K562 (cell line): Measurements from ENCODE around the gene FBXO36. TPM values are rescaled to one million over a fixed set of nuclear protein-coding genes. Genes with fewer than 3 reads are reported as not detected.
A peak's percentile ranks its signal among the peaks of the same experiment; 100 is the strongest.

Experiments used
- CSDE1 ChIP-seq, 2 experiments: fragments of 450-650 bp; IDR thresholded peaks; 2 replicates each; pipeline ENCODE4 v1.6.1; 2016; ENCODE audit warnings: mild to moderate bottlenecking in 1 of 2
- GATA2 ChIP-seq: sonication (generic); formaldehyde crosslinking; IDR thresholded peaks from 2 replicates; pipeline ENCODE4 v1.4.0; 2020; ENCODE audit warnings: mild to moderate bottlenecking, missing genetic modification reagents
- GTF2A2 ChIP-seq: IDR thresholded peaks from 2 replicates; pipeline ENCODE4 v1.6.1; 2016; ENCODE audit warnings: mild to moderate bottlenecking, missing genetic modification characterization, missing compliant biosample characterization
- HDAC2 ChIP-seq: fragments of 450-650 bp; IDR thresholded peaks from 2 replicates; pipeline ENCODE4 v1.6.1; 2016; ENCODE audit warnings: mild to moderate bottlenecking
- HDGF ChIP-seq: fragments of 450-650 bp; IDR thresholded peaks from 2 replicates; pipeline ENCODE4 v1.6.1; 2016
- HES1 ChIP-seq: fragments of 450-650 bp; IDR thresholded peaks from 2 replicates; pipeline ENCODE4 v1.6.1; 2016; ENCODE audit warnings: low read depth, mild to moderate bottlenecking, moderate library complexity
- HNRNPLL ChIP-seq: fragments of 200-400 bp; formaldehyde crosslinking; IDR thresholded peaks from 2 replicates; pipeline ENCODE4 v1.6.1; 2017; ENCODE audit warnings: low read length, low read depth, mild to moderate bottlenecking; ENCODE audit not compliant: poor library complexity, severe bottlenecking
- KAT7 ChIP-seq: sonication (generic); formaldehyde crosslinking; IDR thresholded peaks from 2 replicates; pipeline ENCODE4 v1.8.0; 2022; ENCODE audit warnings: missing genetic modification reagents, mild to moderate bottlenecking, borderline replicate concordance
- KAT8 ChIP-seq: fragments of 450-650 bp; IDR thresholded peaks from 2 replicates; pipeline ENCODE4 v1.6.1; 2016; ENCODE audit warnings: low read depth, mild to moderate bottlenecking
- MCM5 ChIP-seq: fragments of 450-650 bp; IDR thresholded peaks from 2 replicates; pipeline ENCODE4 v1.6.1; 2016; ENCODE audit warnings: low read depth
- MCM7 ChIP-seq, 2 experiments: fragments of 450-650 bp; IDR thresholded peaks; 2 replicates each; pipeline ENCODE4 v1.6.1; 2016 to 2018
- MEF2D ChIP-seq: conservative IDR thresholded peaks from 2 replicates; pipeline ENCODE4 v1.6.1; 2016; ENCODE audit warnings: low read depth, missing genetic modification characterization, missing compliant biosample characterization
- MYC ChIP-seq, 2 experiments: fragments of 250-450 bp in 1 of 2; sonication (Bioruptor Pico) in 1 of 2; IDR thresholded peaks; 2 replicates each; pipeline versions ENCODE4 v1.5.1 to v1.6.1; 2012 to 2021; ENCODE audit warnings: low read depth in 2 of 2, borderline replicate concordance in 1 of 2, improper control_type of control experiment in 1 of 2, low read length in 1 of 2, mild to moderate bottlenecking in 1 of 2, moderate library complexity in 1 of 2
- RBM22 ChIP-seq: fragments of 200-400 bp; formaldehyde crosslinking; IDR thresholded peaks from 2 replicates; pipeline ENCODE4 v1.6.1; 2018; ENCODE audit warnings: low read length, low read depth; ENCODE audit not compliant: poor library complexity, severe bottlenecking
- RBM25 ChIP-seq: fragments of 200-400 bp; formaldehyde crosslinking; IDR thresholded peaks from 2 replicates; pipeline ENCODE4 v1.6.1; 2018; ENCODE audit warnings: low read length, low read depth, moderate library complexity; ENCODE audit not compliant: severe bottlenecking
- RFX7 ChIP-seq: fragments of 250-450 bp; sonication (Bioruptor Pico); IDR thresholded peaks from 2 replicates; pipeline ENCODE4 v1.5.1; 2021; ENCODE audit warnings: mild to moderate bottlenecking
- RNF219 ChIP-seq: fragments of 250-450 bp; sonication (Bioruptor Pico); IDR thresholded peaks from 2 replicates; pipeline ENCODE4 v1.5.0; 2022; ENCODE audit warnings: mild to moderate bottlenecking
- SMAD4 ChIP-seq: fragments of 250-450 bp; sonication (Bioruptor Pico); conservative IDR thresholded peaks from 2 replicates; pipeline ENCODE4 v1.8.0; 2021; ENCODE audit warnings: inconsistent platforms, mild to moderate bottlenecking, moderate library complexity
- SP1 ChIP-seq: sonication (generic); formaldehyde crosslinking; IDR thresholded peaks from 2 replicates; pipeline ENCODE4 v1.8.1; 2022; ENCODE audit warnings: mild to moderate bottlenecking, missing genetic modification reagents
- TEAD4 ChIP-seq, 2 experiments: sonication (generic) in 1 of 2; formaldehyde crosslinking in 1 of 2; IDR thresholded peaks; 2 replicates each; pipeline versions ENCODE4 v1.6.1 to v1.8.0; 2012 to 2022; ENCODE audit warnings: borderline replicate concordance in 1 of 2, inconsistent platforms in 1 of 2, low read length in 1 of 2, mild to moderate bottlenecking in 1 of 2, missing genetic modification reagents in 1 of 2
- TSC22D4 ChIP-seq: fragments of 450-650 bp; IDR thresholded peaks from 2 replicates; pipeline ENCODE4 v1.6.1; 2016; ENCODE audit warnings: missing genetic modification characterization, missing biosample characterization, control low read depth
- ZNF133 ChIP-seq: fragments of 250-450 bp; sonication (Bioruptor Pico); IDR thresholded peaks from 2 replicates; pipeline ENCODE4 v1.4.0; 2020; ENCODE audit warnings: mild to moderate bottlenecking
- ZNF253 ChIP-seq: fragments of 250-450 bp; sonication (Bioruptor Pico); conservative IDR thresholded peaks from 2 replicates; pipeline ENCODE4 v1.6.1; 2021; ENCODE audit warnings: mild to moderate bottlenecking
- ZNF277 ChIP-seq: fragments of 250-450 bp; sonication (Bioruptor Pico); IDR thresholded peaks from 2 replicates; pipeline ENCODE4 v1.8.0; 2022; ENCODE audit warnings: inconsistent platforms, mild to moderate bottlenecking, moderate library complexity, borderline replicate concordance
- ZSCAN29 ChIP-seq: fragments of 450-650 bp; IDR thresholded peaks from 2 replicates; pipeline ENCODE4 v1.6.1; 2017
- polyA plus RNA-seq, 8 experiments: library from polyadenylated mRNA; depleted of rRNA in 4 of 8; stranded (reverse) in 5 of 8; unstranded in 3 of 8; fragments of >200 nt; fragmentation: Nextera tagmentation in 2 of 8; fragmentation: Illumina TruSeq in 1 of 8; extraction: Ambion mirVana in 2 of 8; extraction: Trizol in 1 of 8; gene quantifications; 2 replicates each; pipeline versions ENCODE4 v1.2.1 to v1.2.3, GENCODE V29; 2011 to 2014; ENCODE audit warnings: inconsistent platforms in 1 of 8, missing spikeins in 1 of 8
- total RNA-seq, 7 experiments: library from RNA; depleted of rRNA in 6 of 7; stranded (reverse); fragments of >200 nt in 6 of 7; fragmentation: Illumina TruSeq in 2 of 7; extraction: Trizol in 2 of 7; gene quantifications; 2 replicates each; pipeline versions ENCODE4 v1.2.1 to v1.2.3, GENCODE V29; 2011 to 2021; ENCODE audit warnings: low replicate concordance in 1 of 7

Gene FBXO36
- total and polyA plus RNA-seq, 9 of the 15 experiments (the other 6 are each of a cell fraction or from before 2014, with no cell fraction given), result 0.40 to 0.91 (median 0.58) TPM

GRCh38 chr2:229922449-229923386 is at the start of gene FBXO36 (continued):
- peak; percentile 38 for TF ChIP-seq MYC (IDR thresholded peaks at IDR 0.05; ENCODE audit: low read depth, low read length)
- no peak for TF ChIP-seq MYC (CRISPR knock-in tag; IDR thresholded peaks at IDR 0.05; ENCODE audit: borderline replicate concordance, low read depth)
- TF ChIP-seq HNRNPLL, result peak; percentile 20
- TF ChIP-seq TSC22D4 (tag), result no peak
- no peak for TF ChIP-seq SMAD4
- peak in 1 of 2 experiments; percentile 65; a peak in 1 of 4 replicates for TF ChIP-seq CSDE1 (IDR thresholded peaks at IDR 0.05)
- TF ChIP-seq SP1 (CRISPR knock-in tag), result no peak; the same call in 1 of the 2 replicates
- TF ChIP-seq ZSCAN29, result no peak
- TF ChIP-seq KAT8, result no peak
- TF ChIP-seq RNF219 (CRISPR knock-in tag), result no peak
- TF ChIP-seq GATA2 (CRISPR knock-in tag), result no peak
- TF ChIP-seq RFX7 (CRISPR knock-in tag), result no peak
- no peak for TF ChIP-seq RBM25
- TF ChIP-seq KAT7 (CRISPR knock-in tag), result 0 out of 2 replicates have a peak, but pooled peaks have one; percentile 58
- no peak for TF ChIP-seq HDGF
- no peak for TF ChIP-seq ZNF277 (CRISPR knock-in tag)
- no peak for TF ChIP-seq MCM7 (IDR thresholded peaks at IDR 0.05)
- TF ChIP-seq HES1, result no peak
- no peak for TF ChIP-seq TEAD4 (IDR thresholded peaks at IDR 0.05; ENCODE audit: low read length)
- TF ChIP-seq TEAD4 (CRISPR knock-in tag; IDR thresholded peaks at IDR 0.05; ENCODE audit: borderline replicate concordance), result no peak
- no peak for TF ChIP-seq ZNF253 (CRISPR knock-in tag)
- peak; percentile 39; the same call in 1 of the 2 replicates for TF ChIP-seq HDAC2
- TF ChIP-seq RBM22, result peak; percentile 21
- no peak for TF ChIP-seq MCM5
- no peak for TF ChIP-seq ZNF133 (CRISPR knock-in tag)
- no peak for TF ChIP-seq GTF2A2 (tag)
- TF ChIP-seq MEF2D, result no peak
